Measurements from ENCODE around the gene PDZD7.

The PDZD7 gene

DNA sequence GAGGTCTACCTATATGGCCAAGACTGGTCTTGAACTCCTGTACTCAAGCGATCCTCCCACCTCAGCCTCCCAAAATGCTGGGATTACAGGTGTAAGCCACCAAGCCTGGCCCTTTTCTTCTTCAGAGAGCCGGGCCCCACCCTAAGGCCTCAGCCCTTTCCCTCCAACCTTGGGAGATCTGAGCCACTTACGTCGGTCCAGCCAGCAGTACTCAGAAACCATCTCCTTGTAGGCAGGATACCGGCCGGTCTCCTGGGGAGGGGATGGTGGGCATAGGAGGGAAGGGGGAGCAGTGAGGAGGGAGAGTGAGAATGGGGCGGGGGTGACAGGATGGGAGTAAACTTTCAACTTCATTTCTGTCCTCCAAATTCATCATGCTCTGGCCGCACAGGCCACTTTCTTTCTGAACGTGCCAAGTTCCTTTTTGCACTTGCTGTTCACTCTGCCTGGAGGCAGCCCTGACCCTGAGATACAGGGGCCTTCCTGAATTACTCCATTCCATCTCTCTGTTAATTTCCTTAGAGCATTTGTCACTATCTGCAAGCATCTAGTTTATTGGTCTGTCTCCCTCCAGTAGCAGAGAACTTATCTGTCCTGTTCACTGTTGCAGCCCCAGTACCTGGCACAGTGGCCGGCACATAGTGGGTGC lies 10.4 kb downstream of the PDZD7 start:
- TF ChIP-seq, protein P1, sequence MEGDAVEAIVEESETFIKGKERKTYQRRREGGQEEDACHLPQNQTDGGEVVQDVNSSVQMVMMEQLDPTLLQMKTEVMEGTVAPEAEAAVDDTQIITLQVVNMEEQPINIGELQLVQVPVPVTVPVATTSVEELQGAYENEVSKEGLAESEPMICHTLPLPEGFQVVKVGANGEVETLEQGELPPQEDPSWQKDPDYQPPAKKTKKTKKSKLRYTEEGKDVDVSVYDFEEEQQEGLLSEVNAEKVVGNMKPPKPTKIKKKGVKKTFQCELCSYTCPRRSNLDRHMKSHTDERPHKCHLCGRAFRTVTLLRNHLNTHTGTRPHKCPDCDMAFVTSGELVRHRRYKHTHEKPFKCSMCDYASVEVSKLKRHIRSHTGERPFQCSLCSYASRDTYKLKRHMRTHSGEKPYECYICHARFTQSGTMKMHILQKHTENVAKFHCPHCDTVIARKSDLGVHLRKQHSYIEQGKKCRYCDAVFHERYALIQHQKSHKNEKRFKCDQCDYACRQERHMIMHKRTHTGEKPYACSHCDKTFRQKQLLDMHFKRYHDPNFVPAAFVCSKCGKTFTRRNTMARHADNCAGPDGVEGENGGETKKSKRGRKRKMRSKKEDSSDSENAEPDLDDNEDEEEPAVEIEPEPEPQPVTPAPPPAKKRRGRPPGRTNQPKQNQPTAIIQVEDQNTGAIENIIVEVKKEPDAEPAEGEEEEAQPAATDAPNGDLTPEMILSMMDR (IDR thresholded peaks at IDR 0.05) = no peak

DNA sequence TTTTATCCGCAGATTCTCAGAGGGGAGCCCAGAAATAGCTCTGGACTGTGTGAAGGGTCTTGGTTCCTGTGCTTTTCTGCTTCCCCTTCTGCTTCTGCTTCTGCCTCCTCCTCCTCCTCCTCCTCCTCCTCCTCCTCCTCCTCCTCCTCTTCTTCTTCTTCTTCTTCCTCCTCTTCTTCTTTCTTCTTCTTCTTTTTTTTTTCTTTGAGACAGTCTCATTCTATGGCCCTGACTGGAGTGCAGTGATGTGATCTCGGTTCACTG lies 11.6 kb downstream of the PDZD7 start:
- TF ChIP-seq, protein P1 (IDR thresholded peaks at IDR 0.05) = no peak

- TF ChIP-seq, protein P1 (IDR thresholded peaks at IDR 0.05) = peak; percentile 48
Measured at GRCh38 chr10:101018600-101019439, 12.1 kb downstream of the PDZD7 start.

GRCh38 chr10:101018118-101018599 lies 12.8 kb downstream of the PDZD7 start:
- TF ChIP-seq, protein P1 (IDR thresholded peaks at IDR 0.05) = no peak

GRCh38 chr10:101016814-101017213 lies 14.1 kb downstream of the PDZD7 start:
- TF ChIP-seq, protein P1 (IDR thresholded peaks at IDR 0.05) = no peak

- TF ChIP-seq, protein P1 (IDR thresholded peaks at IDR 0.05) = no peak
Measured at GRCh38 chr10:101015582-101015973, 15.4 kb downstream of the PDZD7 start.

- TF ChIP-seq, protein P1 (IDR thresholded peaks at IDR 0.05) = no peak
Measured at GRCh38 chr10:101014966-101015581, 15.9 kb downstream of the PDZD7 start.
